Measurements from ENCODE around the gene PRKRA. TPM values are rescaled to one million over a fixed set of nuclear protein-coding genes. Genes with fewer than 3 reads are reported as not detected.
"Not testable (repeated sequence)": the region's sequence is repeated elsewhere in the genome, so short reads cannot be mapped to it uniquely, and the experiment has no call there.

PRKRA gene
- total RNA-seq, 1 donor from 2014 or later, result 49.9 TPM

DNA sequence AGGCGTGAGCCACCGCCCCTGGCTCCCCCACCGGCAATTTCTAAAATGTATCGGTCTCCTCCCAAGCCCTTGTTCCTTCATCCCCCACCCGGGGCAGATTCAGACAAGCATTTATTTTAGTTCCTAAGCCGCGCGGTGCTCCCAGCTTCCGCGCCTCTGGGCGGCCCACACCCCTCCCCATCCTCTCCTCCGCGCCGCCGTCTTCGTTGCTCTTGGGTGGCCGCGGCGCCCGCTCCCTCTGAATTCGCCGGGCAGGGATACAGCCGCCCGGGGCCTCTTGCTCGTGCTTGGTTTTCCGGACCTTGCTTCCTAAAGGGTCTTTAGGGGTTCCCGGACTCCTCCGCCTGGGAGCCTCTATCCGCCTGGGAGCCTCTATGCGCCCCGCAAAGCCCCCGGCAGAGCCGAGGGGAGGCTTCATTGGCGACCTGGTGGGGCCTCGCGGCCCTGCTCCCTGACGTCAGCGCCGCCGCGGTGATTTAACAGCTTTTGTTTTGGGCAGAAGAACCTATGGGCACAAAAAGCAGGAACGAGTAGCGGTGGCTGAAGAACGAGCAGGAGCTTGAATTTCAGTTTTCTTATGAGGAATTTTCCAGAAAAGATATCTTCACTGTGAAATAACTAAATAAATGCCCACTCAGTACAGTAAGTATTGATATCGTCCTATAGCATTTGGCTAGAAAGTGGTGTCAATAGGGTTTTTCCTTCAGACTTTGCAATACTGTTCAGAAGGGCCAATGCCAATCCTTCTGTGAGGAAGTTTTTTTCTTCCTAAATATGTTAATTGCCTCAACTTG, 37.3 kb downstream of the PRKRA start:
- DNase-seq, result peak; percentile 62

DNA sequence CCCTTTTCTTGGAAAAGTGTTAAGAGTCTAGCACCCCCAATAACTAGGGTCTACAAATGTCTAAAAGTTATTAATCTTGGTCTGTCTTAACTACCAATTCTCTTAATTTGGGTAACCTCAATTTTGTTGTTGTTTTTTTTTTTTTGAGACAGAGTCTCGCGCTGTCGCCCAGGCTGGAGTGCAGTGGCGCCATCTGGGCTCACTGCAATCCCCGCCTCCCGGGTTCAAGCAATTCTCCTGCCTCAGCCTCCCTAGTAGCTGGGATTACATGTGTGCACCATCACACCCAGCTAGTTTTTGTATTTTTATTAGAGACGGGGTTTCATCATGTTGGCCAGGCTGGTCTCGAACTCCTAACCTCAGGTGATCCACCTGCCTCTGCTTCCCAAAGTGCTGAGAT, 38.5 kb downstream of the PRKRA start:
- not testable (repeated sequence) for DNase-seq

GRCh38 chr2:178412047-178412446, 38.9 kb downstream of the PRKRA start:
- no peak for DNase-seq

- DNase-seq, result no peak
Measured at GRCh38 chr2:178409261-178409660, 41.7 kb downstream of the PRKRA start.

DNA sequence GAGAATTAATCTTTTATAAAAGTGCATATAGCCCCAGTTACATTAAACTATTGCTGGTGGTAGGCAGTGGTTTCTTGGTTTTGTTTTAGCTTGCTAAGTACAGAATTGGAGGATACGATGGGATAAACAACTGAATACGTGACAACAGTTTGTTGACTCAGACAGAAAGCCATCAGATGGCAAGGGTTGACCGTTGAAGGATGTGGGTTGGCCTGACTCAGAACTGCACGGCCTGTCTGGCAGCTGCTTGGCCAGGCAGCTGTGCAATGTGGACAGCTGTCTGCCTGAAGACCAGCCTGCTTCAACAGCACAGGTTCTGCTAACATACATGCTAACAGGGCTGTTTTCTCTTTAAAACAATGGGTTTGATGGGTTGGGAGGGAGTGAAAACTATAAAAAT, 46.6 kb downstream of the PRKRA start:
- no peak for DNase-seq

DNA sequence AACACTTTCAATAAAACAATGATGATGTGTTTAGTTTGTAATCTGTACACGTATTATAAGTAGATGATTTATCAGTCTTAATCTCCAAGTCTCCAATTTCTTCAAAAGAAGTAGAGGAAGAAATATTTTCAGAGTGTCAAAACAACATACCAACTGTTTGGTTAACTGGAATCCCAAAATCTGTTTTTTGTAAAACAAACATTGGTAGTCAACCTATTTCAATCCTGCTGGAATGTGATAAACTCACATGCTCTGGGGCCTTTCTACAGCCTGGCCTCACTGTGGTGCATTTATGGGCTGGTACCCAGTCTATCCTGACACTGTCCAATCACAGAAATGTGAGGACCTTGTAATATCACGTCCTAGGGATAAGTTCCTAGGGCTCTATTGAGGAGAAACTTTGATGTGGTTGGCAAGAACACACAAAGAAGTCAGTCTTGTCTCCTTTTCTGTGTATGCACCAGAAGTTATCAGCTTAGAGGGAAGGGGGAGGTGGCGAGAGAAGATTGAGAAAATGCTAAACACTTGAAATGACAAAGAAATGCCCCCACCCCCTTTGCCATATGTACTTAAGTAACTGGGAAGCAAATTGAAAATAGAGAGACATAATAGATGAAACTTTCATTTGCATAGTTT, 47.2 kb downstream of the PRKRA start:
- no peak for DNase-seq

- no peak for DNase-seq
Measured at GRCh38 chr2:178401994-178402437, 49.0 kb downstream of the PRKRA start.

DNA sequence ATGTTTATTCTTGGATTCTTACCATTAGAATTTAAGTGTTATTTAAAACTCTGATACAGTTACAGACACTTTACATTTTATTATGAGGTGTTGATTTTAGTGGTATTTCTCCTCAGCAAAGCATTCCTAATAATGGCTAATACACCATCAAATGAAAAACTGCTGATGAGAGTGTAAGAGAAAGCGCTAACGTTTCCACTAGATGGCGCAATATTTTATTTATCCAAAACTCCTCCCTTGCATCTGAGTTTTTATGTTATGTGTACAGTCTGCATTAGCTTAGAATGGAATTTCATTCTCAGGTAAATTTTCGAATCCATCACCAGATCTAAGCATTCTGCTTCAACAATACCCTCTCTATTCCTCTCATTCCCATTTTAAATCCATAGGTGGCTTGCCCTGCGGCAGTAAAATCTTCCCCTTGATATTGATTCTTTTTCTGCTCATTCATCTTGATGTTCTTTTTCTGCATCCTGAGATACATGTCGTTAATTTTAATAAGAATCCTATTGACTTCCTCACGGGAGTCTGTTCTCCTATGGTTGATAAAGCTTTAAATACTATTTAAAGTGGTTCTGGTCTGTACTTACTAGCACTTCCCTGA, 53.9 kb downstream of the PRKRA start:
- peak; percentile 3 for DNase-seq

DNA sequence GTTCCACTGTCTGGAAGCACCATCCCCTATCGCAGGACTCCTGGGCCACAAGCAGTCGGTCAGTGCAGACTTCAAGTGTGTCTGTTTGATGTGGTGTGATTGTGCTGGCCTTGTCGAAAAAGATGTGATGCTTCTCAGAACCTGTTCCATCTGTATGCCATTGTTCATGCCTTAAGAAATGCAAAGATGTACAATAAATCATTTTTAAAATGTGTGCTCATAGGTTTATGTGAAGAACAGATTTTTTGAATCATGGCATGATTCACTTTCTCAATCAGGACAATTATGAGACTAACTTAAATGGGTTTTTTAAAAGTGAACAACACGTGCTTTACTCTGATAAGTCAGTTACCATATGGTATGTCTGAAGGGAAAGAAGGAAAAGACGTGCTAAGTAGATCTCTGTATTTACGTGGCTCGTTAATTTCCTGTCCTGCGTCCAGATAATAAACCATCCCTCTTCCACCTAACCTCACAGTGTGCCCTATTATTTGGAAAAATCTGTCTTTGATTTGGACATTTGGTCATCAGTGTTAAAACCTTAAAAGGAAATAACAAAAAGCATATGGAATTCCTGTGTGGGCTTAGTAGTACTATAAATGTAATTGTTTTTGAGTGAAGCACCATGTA, 54.9 kb downstream of the PRKRA start:
- DNase-seq, result no peak

- DNase-seq, result no peak
Measured at GRCh38 chr2:178395295-178395694, 55.7 kb downstream of the PRKRA start.

DNA sequence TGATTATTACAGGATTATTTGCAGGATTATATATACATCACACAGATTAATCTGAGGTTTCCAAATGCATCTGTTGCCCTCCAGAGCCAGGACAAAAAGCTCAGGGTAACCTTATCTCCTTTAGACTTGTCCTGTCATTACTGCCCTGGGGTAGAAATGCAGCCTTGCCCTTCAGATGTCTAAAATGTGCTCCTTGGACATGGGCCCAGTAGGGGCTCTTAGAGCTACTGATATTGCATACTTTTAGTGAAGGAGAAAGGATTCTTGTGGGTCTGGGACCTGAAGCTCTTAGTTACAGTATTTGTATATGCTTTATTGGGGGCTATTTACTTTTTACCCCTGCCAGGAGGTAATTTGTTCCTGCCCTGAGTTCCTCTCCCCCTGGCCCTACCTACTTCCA, 56.1 kb downstream of the PRKRA start:
- no peak for DNase-seq

GRCh38 chr2:178392215-178392614, 58.8 kb downstream of the PRKRA start:
- no peak for DNase-seq

- no peak for DNase-seq
Measured at GRCh38 chr2:178391701-178392100, 59.3 kb downstream of the PRKRA start.

DNA sequence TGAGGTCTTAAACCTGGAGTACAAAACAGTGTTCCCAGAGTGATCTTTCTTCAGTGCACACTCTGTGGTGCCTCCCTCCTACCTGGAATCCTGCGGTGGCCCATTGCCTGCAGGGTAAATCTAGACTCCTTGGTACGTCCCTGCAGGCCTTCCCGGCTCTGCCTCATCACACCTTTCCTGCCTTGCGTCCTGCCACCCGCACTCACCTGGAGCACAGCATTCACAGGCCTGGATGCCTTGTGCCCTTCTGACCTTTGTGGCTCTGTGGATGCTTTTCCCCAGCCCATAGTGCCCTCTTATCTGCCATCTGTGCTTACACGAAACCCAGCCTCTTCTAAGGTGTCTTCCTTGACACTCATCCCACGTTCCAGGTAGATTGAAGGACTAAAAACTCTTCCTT, 62.7 kb downstream of the PRKRA start:
- DNase-seq, result no peak

DNA sequence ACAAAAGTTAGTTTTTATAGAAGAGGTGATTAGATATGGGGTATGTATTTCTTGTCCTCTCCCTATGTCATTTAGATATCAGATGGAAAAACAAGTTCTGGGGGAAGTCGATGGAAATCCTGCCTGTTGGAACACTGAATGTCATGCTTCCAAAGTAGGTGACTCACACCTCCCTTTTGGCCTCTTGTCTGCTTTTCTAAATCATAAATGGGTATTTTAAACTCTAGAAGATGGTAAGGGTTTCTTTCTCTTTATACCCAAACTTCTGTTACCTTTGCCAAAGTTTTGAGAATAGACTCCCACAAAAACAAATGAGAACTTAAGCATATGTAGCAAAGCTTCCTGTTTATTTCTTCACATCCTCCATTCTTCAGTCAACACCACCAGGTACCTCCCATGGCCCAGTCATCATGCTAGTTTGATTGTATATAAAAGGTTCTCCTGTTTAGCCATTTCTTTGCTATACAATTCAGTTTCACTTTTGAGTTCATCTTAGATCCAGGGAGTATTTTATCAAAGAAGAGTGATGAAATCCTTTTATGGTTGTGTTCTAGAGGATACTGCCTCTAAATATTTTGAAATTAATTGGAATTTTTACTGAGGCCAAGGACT, 63.9 kb downstream of the PRKRA start:
- DNase-seq, result no peak

DNA sequence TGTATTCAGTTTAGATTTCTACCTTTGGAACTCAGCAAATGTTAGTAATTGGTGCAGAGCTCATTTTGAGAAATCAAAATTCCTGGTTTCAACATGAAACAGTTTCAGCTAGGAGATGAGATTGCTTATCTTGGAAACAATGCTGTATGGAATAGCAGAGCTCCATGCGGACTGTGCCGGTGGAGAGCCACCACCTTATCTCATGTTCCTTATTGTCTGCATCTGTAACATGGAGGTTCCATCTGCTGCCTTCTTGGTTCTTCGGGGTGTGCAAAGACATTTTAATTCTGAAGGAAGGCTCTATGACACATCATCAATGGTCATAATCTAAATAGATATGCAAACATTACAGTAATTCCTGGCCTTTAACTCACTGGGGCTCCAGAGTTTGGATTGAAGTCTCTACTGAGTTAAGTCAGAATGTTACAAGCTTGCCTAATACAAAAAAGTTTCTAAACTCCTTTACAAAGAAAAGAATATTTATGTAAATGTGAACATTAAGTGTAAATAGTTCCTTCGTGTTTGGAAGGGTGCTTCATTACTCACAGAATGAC, 65.3 kb downstream of the PRKRA start:
- no peak for DNase-seq

DNA sequence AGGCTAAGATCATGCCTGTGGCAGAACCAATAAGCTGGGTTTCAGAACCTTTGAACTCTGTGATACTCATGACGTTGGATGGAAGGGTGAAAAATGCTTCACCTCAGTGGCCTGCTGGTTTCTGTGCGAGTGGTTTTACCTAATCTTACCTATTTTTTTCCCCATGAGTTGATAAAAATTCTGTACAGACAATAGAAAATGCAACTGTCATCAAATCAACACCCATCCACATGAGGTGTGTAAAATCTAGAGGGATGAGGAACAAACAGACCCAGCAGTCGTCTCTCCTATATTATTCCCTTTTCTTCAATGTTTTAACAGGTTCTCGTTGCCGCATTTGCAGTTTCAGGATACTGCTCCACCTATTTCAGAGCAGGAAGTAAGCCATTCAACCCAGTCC, 67.3 kb downstream of the PRKRA start:
- DNase-seq, result no peak

Other genes starting within 250 kb of the PRKRA start
- 5.9 TPM for gene PJVK, start 203 bp upstream of the PRKRA start, total RNA-seq
- 55.9 TPM for gene FKBP7, start 27.4 kb upstream of the PRKRA start, total RNA-seq
- gene PLEKHA3, start 29.3 kb upstream of the PRKRA start, total RNA-seq, result 5.7 TPM

Measured in skin of body (tissue), 2 donors.